ENCODE data around the gene KRTAP12-3.
"Not testable (repeated sequence)": the region's sequence is repeated elsewhere in the genome, so short reads cannot be mapped to it uniquely, and the experiment has no call there.

KRTAP12-3 gene, protein sequence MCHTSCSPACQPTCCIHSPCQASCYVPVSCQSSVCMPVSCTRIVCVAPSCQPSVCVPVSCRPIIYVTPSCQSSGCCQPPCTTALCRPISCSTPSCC

DNA sequence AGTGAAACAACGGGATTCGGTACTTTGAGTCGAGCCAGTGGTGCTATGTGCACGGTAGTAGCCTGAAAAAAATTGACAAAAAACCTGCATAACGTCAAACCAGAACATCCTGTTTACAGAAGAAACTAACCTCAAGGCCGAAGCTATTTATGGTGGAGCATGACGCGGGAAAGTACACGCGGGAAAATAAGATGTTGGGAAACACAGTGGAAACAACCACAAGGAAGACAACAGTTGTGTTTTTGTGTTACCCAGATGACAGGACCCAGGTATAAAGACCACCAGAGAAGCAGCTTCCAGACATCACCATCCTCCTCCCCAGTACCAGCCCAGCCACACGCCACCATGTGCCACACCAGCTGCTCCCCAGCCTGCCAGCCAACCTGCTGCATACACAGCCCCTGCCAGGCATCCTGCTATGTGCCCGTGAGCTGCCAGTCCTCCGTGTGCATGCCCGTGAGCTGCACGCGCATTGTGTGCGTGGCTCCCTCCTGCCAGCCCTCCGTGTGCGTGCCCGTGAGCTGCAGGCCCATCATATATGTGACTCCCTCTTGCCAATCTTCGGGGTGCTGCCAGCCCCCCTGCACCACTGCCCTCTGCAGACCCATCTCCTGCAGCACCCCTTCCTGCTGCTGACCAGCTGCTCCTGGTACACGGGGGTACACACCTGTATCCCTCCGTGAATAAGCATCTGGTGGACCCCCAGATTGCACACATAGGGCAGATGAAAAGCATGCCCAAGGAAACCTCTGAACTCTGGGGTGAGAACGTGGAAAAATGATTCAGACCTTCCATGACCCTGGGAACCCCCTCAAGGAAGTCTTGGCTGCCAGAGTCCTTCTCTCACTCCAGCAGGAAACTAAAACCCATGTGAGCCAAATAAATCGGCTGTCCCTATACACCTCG is at the start of gene KRTAP12-3:
TSS of gene KRTAP12-3 (plus strand) at position 298 of the 906 bp plus-strand sequence. CDS start at position 346, 48 bp downstream.
- peaks cover 17% of the 10 kb centered on the region for H3K36me3 Mint-ChIP-seq (ENCODE audit: low read depth)
- peaks cover 62% of the 10 kb centered on the region for H3K4me1 Mint-ChIP-seq (ENCODE audit: low read depth)

DNA sequence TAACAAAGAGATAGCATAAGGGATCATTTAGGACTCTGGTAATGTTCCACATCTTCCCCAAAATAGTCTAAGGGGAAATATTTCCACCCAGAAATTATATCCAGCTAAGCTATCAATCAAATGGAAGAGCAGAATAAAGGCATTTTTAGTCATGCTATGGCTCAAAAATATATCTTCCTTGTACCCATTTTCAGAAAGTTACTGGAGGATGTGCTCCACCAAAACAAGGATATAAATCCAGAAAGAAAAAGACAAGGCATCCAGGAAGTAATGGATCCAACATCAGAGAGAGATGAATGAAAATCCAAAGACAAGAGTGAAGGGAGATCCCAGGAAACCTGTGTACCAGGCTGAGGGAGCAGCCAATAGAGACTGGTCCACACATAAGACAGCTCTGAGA is 48.5 kb upstream of the KRTAP12-3 start:
- peaks cover 6% of the 10 kb centered on the region for H3K36me3 Mint-ChIP-seq (ENCODE audit: low read depth)
- H3K27me3 Mint-ChIP-seq, result peaks cover 6% of the 10 kb centered on the region
- H3K4me1 Mint-ChIP-seq (ENCODE audit: low read depth), result no peaks in the 10 kb centered on the region
- no peak overlapping the region for H3K4me3 Mint-ChIP-seq
- peaks cover 29% of the 10 kb centered on the region for H3K9me3 Mint-ChIP-seq
- H3K27ac Mint-ChIP-seq, result no peak overlapping the region

More for the DNA sequence above, at the start of gene KRTAP12-3:
- Mint-ChIP-seq H3K27me3 (no peaks in the 10 kb centered on the region), H3K9me3 (peaks cover 22% of the 10 kb centered on the region), H3K4me3 (peak within 1 kb of the TSS; percentile 53), H3K27ac (peak within 1 kb of the TSS; percentile 54)

DNA sequence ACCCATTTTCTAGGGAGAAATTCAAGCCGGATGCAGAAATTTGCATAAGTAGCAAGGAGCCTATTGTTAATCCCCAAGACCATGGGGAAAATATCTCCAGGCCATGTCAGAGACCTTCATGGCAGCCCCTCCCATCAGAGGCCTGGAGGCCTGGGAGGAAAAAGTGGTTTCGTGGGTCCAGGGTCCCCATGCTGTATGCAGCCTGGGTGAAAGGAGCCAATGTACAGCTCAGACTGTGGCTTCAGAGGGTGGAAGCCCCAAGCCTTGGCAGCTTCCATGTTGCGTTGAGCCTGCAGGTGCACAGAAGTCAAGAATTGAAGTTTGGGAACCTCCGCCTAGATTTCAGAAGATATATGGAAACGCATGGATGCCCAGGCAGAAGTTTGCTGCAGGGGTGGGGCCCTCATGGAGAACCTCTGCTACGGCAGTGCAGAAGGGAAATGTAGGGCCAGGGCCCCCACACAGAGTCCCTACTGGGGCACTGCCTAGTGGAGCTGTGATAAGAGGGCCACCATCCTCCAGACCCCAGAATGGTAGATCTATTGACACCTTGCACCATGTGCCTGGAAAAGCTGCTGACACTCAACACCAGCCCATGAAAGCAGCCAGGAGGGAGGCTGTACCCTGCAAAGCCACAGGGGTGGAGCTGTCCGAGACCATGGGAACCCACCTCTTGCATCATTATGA is 47.4 kb upstream of the KRTAP12-3 start:
- not testable (repeated sequence) for H3K4me3 Mint-ChIP-seq; H3K4me1 Mint-ChIP-seq (ENCODE audit: low read depth); H3K27me3 Mint-ChIP-seq; H3K27ac Mint-ChIP-seq; H3K36me3 Mint-ChIP-seq (ENCODE audit: low read depth)
- H3K9me3 Mint-ChIP-seq, result peaks cover 29% of the 10 kb centered on the region

DNA sequence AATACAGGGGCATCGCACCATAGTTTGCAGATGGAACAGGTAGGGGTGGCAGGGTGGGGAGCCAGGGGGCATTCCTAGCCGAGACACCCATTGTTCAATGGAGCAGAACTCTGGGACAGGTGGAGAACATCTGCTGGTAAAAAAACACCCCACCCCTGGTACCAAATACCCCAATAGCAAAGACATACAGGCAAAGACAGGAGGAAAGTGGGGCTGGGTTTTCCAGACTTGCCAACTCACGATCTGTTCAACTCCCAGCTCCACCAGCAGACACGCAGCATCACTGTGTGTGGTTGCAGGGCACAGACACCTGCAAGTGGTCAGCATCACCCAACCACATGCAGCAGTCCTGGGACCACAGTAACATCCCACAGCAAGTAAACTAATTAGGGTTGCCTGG is 46.2 kb upstream of the KRTAP12-3 start:
- H3K4me3 Mint-ChIP-seq, result no peak overlapping the region
- H3K4me1 Mint-ChIP-seq (ENCODE audit: low read depth), result peaks cover 7% of the 10 kb centered on the region
- H3K27ac Mint-ChIP-seq, result no peak overlapping the region
- H3K36me3 Mint-ChIP-seq (ENCODE audit: low read depth), result peaks cover 6% of the 10 kb centered on the region
- no peaks in the 10 kb centered on the region for H3K27me3 Mint-ChIP-seq
- peaks cover 29% of the 10 kb centered on the region for H3K9me3 Mint-ChIP-seq

DNA sequence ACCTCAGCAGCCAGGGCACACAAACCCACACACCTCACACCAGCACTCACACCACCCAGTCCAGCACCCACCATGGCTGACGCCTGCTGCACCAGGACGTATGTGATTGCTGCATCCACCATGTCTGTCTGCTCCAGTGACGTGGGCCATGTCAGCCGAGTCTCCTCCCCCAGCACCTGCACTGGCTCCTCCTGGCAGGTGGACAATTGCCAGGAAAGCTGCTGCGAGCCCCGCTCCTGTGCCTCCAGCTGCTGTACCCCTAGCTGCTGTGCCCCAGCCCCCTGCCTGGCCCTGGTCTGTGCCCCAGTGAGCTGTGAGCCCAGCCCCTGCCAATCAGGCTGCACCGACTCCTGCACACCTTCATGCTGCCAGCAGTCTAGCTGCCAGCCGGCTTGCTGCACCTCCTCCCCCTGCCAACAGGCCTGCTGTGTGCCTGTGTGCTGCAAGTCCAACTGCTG is 45.7 kb upstream of the KRTAP12-3 start, which contains the start of gene KRTAP10-8:
TSS of gene KRTAP10-8 (plus strand) at position 51 of the 458 bp plus-strand sequence. CDS start at position 73, 22 bp downstream.
- no peak within 1 kb of the TSS for H3K4me3 Mint-ChIP-seq
- H3K9me3 Mint-ChIP-seq, result peaks cover 29% of the 10 kb centered on the region
- no peak within 1 kb of the TSS for H3K27ac Mint-ChIP-seq
- H3K36me3 Mint-ChIP-seq (ENCODE audit: low read depth), result peaks cover 6% of the 10 kb centered on the region
- H3K27me3 Mint-ChIP-seq, result no peaks in the 10 kb centered on the region
- peaks cover 11% of the 10 kb centered on the region for H3K4me1 Mint-ChIP-seq (ENCODE audit: low read depth)

DNA sequence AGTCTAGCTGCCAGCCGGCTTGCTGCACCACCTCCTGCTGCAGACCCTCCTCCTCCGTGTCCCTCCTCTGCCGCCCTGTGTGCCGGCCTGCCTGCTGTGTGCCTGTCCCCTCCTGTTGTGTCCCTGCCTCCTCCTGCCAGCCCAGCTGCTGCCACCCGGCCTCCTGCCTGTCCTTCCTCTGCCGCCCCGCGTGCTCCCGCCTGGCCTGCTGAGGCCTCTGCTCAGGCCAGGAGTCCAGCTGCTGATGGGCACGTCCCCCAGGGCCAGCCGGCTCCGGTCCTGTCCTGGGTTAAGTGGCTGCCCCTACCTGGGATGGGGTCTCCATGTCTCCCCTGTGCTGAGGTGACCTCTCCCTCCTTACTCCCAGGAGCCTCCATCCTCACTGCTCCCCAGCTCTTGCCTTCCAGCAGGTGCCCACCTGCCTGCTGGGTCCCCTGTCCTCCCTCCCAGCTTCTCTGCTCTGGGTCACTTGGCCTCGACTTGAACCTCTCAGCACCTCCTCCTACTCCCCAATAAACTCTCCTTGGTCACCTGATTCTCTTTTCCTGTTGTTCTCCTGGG is 45.0 kb upstream of the KRTAP12-3 start:
- Mint-ChIP-seq H3K9me3 (peaks cover 25% of the 10 kb centered on the region), H3K27ac (no peak overlapping the region), H3K4me1 (ENCODE audit: low read depth) (peaks cover 17% of the 10 kb centered on the region), H3K36me3 (ENCODE audit: low read depth) (peaks cover 6% of the 10 kb centered on the region), H3K27me3 (no peaks in the 10 kb centered on the region), H3K4me3 (no peak overlapping the region)

DNA sequence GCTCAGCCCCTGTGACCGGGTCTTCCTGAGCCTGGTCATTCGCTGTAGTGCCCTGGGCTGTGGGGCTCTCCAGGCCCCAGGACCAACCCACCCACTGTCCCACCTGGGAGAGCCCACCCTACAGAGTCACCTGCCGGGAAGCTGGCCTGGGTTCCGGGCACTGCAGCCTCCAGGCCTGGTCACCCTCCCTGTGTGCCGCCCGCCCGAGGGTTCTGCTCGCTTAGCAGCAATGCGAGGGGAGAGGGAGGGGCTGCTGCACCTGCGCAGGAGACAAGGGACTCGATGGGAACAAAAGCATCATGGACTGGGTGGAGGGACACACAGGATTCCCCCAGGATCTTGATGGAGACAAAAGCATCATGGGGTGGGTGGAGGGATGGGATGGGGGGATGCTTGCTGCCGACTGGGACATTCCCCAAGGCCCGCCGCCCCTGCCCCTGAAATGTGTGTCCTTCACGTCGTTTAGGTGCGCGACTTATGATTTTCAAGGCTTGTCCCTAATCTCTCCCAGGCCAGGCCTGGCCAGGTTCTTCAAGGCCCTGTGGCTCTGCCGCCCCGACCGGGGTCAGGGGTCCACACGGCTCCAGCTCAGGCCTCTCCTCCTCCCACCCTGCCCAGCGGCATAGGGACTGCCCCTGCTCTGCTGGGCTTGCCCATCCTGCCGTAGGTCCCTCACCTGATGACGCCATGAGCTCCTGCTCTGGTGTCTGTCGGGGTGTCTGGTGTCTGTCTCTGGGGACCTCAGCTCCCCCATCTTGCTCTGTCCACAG is 44.2 kb upstream of the KRTAP12-3 start:
- Mint-ChIP-seq H3K36me3 (ENCODE audit: low read depth) (peaks cover 6% of the 10 kb centered on the region), H3K27ac (no peak overlapping the region), H3K27me3 (no peaks in the 10 kb centered on the region), H3K4me3 (no peak overlapping the region), H3K4me1 (ENCODE audit: low read depth) (peaks cover 25% of the 10 kb centered on the region), H3K9me3 (peaks cover 29% of the 10 kb centered on the region)

DNA sequence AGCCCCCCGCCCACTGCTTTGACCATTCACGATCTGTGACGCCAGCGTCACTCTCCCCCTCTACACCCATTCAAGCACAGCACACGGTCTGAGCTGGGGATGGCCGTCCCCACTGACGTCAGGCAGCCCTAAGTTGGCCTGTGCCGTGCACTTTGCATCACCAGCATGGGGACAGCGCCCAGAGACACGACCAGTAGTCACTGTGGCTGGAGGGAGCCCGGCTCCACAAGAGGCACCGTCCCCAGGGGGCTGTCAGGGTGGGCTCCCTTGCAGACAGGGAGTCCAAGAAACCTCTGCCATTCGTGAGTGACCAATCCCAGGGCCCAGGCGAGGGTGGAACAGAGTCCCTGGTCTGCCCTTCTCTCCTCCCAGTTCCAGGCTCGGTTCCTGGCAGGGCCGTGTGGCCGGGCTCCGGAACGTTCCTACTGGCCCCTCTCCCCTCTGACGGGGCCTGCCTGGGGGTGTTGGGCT is 43.5 kb upstream of the KRTAP12-3 start:
- Mint-ChIP-seq H3K27ac (no peak overlapping the region), H3K36me3 (ENCODE audit: low read depth) (peaks cover 9% of the 10 kb centered on the region), H3K4me3 (no peak overlapping the region), H3K9me3 (peaks cover 28% of the 10 kb centered on the region), H3K27me3 (no peaks in the 10 kb centered on the region), H3K4me1 (ENCODE audit: low read depth) (peaks cover 31% of the 10 kb centered on the region)

DNA sequence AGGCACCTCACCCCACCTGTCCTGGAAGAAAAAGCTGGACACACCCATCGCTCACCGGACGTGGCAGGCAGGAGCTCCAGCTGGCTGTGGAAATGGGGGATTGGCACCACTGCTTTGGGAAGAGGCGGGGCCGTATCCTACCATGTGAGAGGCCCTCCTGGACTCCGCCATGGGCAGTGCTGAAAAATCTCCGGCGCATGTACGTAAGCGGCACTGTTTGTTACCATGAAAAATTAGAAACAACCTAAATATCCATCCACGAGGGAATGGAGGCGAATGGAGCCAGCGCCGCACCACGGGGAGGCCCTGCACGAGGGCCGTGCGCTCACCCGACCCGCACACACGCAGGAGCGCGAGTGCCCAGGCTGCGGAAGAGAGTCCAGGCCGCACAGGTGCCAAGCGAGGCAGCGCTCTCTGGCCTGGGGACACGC is 42.8 kb upstream of the KRTAP12-3 start:
- Mint-ChIP-seq H3K36me3 (ENCODE audit: low read depth) (peaks cover 11% of the 10 kb centered on the region), H3K4me3 (no peak overlapping the region), H3K4me1 (ENCODE audit: low read depth) (peaks cover 39% of the 10 kb centered on the region), H3K27ac (no peak overlapping the region), H3K27me3 (no peaks in the 10 kb centered on the region), H3K9me3 (peaks cover 27% of the 10 kb centered on the region)

DNA sequence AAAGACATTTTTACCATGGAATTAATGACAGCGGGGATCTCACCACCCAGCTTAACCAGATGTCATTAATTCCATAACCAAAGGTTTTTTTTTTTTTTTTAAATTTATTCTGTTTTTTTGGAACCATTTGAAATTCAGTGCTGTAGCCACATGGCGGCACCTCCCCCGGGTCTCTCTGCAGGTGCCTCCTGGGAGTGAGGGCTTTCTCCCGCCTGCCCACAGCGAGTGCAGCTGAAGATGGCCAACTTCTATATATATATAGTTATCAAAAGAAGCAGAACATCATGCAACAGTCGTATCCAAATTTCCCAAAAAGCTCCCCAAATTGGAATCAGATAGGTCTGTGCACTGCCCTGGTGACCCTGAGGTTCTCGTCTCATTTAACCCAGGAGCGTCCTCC is 42.3 kb upstream of the KRTAP12-3 start:
- H3K27ac Mint-ChIP-seq, result no peak overlapping the region

DNA sequence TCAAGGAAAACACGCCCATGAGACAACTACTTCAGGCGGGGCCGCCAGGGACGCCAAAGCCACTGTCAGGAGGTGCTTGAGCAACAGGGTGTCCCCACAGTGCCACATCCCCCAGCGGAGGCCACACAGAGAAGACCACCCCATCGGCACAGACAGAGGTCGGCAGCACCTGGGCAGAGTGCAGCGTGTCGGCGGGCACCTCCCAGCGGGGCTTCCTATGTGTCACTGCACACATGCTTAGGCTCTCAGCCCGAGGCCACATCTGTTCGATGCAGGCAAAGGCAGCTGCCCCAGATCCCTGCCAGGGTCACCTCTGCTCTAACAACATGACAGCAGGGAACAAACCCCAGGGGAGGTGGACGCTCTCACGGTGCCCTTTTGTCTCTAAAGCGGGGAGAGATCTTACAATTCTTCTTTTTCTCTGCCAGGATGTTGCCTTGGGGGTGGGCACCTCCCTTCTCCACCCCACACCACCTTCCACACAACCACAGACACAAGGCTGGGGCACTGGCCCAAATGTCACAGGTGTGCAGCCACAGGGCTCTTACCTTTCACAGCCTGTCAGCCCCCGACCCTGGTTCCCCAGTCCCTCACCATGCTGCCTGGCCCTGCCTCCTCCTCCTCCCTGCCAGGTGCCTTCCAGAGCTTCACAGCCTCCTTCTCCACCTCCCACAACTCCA is 41.7 kb upstream of the KRTAP12-3 start:
- no peak overlapping the region for H3K27ac Mint-ChIP-seq

More for the DNA sequence above, 42.3 kb upstream of the KRTAP12-3 start:
- Mint-ChIP-seq H3K4me3 (no peak overlapping the region), H3K4me1 (ENCODE audit: low read depth) (peaks cover 42% of the 10 kb centered on the region), H3K9me3 (peaks cover 31% of the 10 kb centered on the region), H3K27me3 (no peaks in the 10 kb centered on the region), H3K36me3 (ENCODE audit: low read depth) (peaks cover 15% of the 10 kb centered on the region)

DNA sequence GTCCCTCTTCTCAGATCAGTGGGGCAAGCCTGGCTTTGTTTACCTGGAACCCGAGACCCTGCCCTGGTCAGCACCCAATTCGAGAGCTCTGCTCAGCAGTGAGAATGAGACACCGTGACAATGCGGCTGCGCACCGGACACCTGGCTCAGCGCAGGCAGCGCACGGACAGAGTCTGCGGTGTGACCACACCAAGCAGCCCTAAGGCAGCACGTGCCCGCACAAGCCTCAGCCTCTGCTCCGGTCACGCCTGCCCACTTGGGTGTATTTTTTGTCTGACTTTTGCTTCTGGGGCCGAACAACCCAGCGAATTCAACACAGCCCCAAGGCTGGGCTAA is 41.2 kb upstream of the KRTAP12-3 start:
- Mint-ChIP-seq H3K27ac (no peak overlapping the region), H3K36me3 (ENCODE audit: low read depth) (peaks cover 19% of the 10 kb centered on the region), H3K27me3 (no peaks in the 10 kb centered on the region), H3K4me1 (ENCODE audit: low read depth) (peaks cover 42% of the 10 kb centered on the region), H3K4me3 (no peak overlapping the region), H3K9me3 (peaks cover 27% of the 10 kb centered on the region)

More for the DNA sequence above, 41.7 kb upstream of the KRTAP12-3 start:
- Mint-ChIP-seq H3K9me3 (peaks cover 32% of the 10 kb centered on the region), H3K36me3 (ENCODE audit: low read depth) (peaks cover 19% of the 10 kb centered on the region), H3K4me3 (no peak overlapping the region), H3K27me3 (no peaks in the 10 kb centered on the region), H3K4me1 (ENCODE audit: low read depth) (peaks cover 42% of the 10 kb centered on the region)

DNA sequence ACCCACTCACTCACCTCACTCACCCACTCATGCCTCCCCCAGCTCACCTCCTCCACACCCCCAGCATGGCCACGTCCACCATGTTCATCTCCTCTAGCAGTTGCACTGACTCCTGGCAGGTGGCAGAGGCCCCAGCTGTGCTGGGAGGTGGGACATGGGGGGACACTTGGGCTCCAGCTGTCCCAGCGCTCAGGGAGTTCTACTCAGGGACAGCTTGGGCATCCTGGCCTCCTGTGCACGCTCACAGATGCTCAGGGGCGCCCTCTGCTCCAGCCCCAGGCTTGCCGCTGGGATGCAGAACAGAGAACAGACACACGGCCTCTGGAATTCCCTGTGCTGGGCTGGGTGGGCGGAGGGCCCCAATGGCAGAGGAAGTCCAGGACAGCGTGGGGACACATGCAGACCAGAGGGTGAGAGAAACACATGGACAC is 40.6 kb upstream of the KRTAP12-3 start:
- H3K27me3 Mint-ChIP-seq, result no peaks in the 10 kb centered on the region
- peaks cover 42% of the 10 kb centered on the region for H3K4me1 Mint-ChIP-seq (ENCODE audit: low read depth)
- H3K36me3 Mint-ChIP-seq (ENCODE audit: low read depth), result peaks cover 19% of the 10 kb centered on the region
- peaks cover 26% of the 10 kb centered on the region for H3K9me3 Mint-ChIP-seq
- no peak overlapping the region for H3K27ac Mint-ChIP-seq
- H3K4me3 Mint-ChIP-seq, result no peak overlapping the region
